Hippocampal formation (tissue), 2 donors: ENCODE measurements around the gene SH2D5.
A peak's percentile ranks its signal among the peaks of the same experiment; 100 is the strongest.

Source experiments
- DNase-seq, 2 donors: peaks; one replicate each; lab custom pipeline; 2025; lab: John Stamatoyannopoulos, UW

SH2D5 gene

GRCh38 chr1:20732588-20733359 is at the start of gene SH2D5:
SH2D5 (minus strand) TSS chr1:20732703; CDS start chr1:20728044, 4,659 bp downstream.
- DNase-seq = peak; percentile 23 to 31

GRCh38 chr1:20775700-20776099 is 43.2 kb upstream of the SH2D5 start:
- no peak for DNase-seq

GRCh38 chr1:20771780-20772179 is 39.3 kb upstream of the SH2D5 start:
- no peak for DNase-seq

- DNase-seq = no peak
Measured at GRCh38 chr1:20770314-20771087, 38.0 kb upstream of the SH2D5 start.

- DNase-seq = no peak
Measured at GRCh38 chr1:20767271-20767670, 34.8 kb upstream of the SH2D5 start.

- DNase-seq = no peak
Measured at GRCh38 chr1:20763417-20763816, 30.9 kb upstream of the SH2D5 start.

GRCh38 chr1:20760322-20760721 is 27.8 kb upstream of the SH2D5 start:
- DNase-seq = no peak

- no peak for DNase-seq
Measured at GRCh38 chr1:20753589-20753988, 21.1 kb upstream of the SH2D5 start.

- no peak for DNase-seq
Measured at GRCh38 chr1:20751462-20751990, 19.0 kb upstream of the SH2D5 start.

GRCh38 chr1:20742671-20743070 is 10.2 kb upstream of the SH2D5 start:
- no peak for DNase-seq

GRCh38 chr1:20740781-20741180 is 8.3 kb upstream of the SH2D5 start:
- DNase-seq = no peak

- no peak for DNase-seq
Measured at GRCh38 chr1:20739225-20739624, 6.7 kb upstream of the SH2D5 start.

- DNase-seq = no peak
Measured at GRCh38 chr1:20735581-20736111, 3.1 kb upstream of the SH2D5 start.

- DNase-seq = no peak
Measured at GRCh38 chr1:20733360-20733975, 965 bp upstream of the SH2D5 start.

GRCh38 chr1:20732071-20732587 is 374 bp downstream of the SH2D5 start:
- peak; percentile 19 to 25 for DNase-seq

GRCh38 chr1:20731057-20731991 is 1.2 kb downstream of the SH2D5 start:
- no peak for DNase-seq

GRCh38 chr1:20730690-20731056 is 1.8 kb downstream of the SH2D5 start:
- DNase-seq = no peak

- no peak for DNase-seq
Measured at GRCh38 chr1:20729990-20730689, 2.4 kb downstream of the SH2D5 start.

- DNase-seq = no peak
Measured at GRCh38 chr1:20729155-20729931, 3.2 kb downstream of the SH2D5 start.
